ENCODE results near the gene ASTL.

The ASTL gene

DNA sequence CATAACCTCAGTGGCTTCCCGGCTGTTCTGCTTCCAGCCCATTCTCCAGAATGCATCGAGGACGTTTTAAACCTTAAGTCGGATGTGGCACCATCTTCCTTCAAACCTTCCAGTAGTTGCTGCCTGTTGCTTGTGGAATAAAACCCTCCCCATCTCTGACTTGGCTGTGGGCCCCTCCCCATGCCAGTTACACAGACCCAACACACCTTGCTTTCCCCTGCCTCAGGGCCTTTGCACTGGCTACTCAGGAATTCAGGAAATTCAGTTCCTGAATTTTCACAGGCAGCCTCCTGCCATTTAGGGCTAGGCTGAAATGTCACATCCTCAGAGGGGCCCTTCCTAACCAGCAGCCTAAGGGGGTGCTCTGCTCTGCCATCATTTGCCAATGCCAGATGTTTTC, 16.9 kb downstream of the ASTL start:
- no peak for TF ChIP-seq CTCF (IDR thresholded peaks at IDR 0.05; ENCODE audit: low read depth, low read length, missing control alignments)
- no peak overlapping the region for H3K4me3 ChIP-seq (replicated peaks; ENCODE audit: low read depth, low read length)

GRCh38 chr2:96120991-96121390, 17.3 kb downstream of the ASTL start:
- TF ChIP-seq CTCF (IDR thresholded peaks at IDR 0.05; ENCODE audit: low read depth, low read length, missing control alignments), result no peak
- DNase-seq (ENCODE audit: extremely low read depth, low read depth), result no peak

More for the DNA sequence above, 16.9 kb downstream of the ASTL start:
- DNase-seq (ENCODE audit: extremely low read depth, low read depth), result no peak

GRCh38 chr2:96120091-96120720, 18.1 kb downstream of the ASTL start:
- no peak overlapping the region for H3K4me3 ChIP-seq (replicated peaks; ENCODE audit: low read depth, low read length)
- TF ChIP-seq CTCF (IDR thresholded peaks at IDR 0.05; ENCODE audit: low read depth, low read length, missing control alignments), result no peak
- no peak for DNase-seq (ENCODE audit: extremely low read depth, low read depth)

More at GRCh38 chr2:96120991-96121390, 17.3 kb downstream of the ASTL start:
- no peak overlapping the region for H3K4me3 ChIP-seq (replicated peaks; ENCODE audit: low read depth, low read length)

DNA sequence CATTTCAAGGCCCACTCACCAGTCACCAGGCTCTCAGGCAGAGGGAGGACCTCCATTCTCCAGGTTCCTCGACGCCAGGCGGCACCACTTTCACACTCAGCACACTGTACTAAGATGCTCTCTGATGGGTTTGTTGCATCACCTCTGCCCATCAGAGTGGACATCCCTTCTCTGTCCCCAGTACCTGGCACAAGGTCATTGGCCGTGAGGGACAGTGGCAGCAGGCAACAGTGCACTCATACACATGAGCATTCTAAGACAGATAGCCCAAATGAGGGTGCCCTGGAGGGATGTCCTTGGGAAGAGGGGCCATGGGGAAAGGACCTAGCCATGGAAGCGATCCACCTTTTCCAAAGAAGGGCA, 18.9 kb downstream of the ASTL start:
- TF ChIP-seq CTCF (IDR thresholded peaks at IDR 0.05; ENCODE audit: low read depth, low read length, missing control alignments), result no peak
- no peak for DNase-seq (ENCODE audit: extremely low read depth, low read depth)
- H3K4me3 ChIP-seq (replicated peaks; ENCODE audit: low read depth, low read length), result no peak overlapping the region

- DNase-seq (ENCODE audit: extremely low read depth, low read depth), result no peak
- no peak for TF ChIP-seq CTCF (IDR thresholded peaks at IDR 0.05; ENCODE audit: low read depth, low read length, missing control alignments)
- no peak overlapping the region for H3K4me3 ChIP-seq (replicated peaks; ENCODE audit: low read depth, low read length)
Observed at GRCh38 chr2:96118698-96119388, 19.5 kb downstream of the ASTL start.

GRCh38 chr2:96117701-96118588, 20.4 kb downstream of the ASTL start:
- DNase-seq (ENCODE audit: extremely low read depth, low read depth), result no peak
- H3K4me3 ChIP-seq (replicated peaks; ENCODE audit: low read depth, low read length), result no peak overlapping the region

More at GRCh38 chr2:96117701-96118588, 20.4 kb downstream of the ASTL start:
- TF ChIP-seq CTCF (IDR thresholded peaks at IDR 0.05; ENCODE audit: low read depth, low read length, missing control alignments), result no peak
